Common myeloid progenitor, CD34-positive (primary cell): ENCODE measurements around the gene EXOC2.

Experiments used
- CTCF ChIA-PET: fragments of 350-600 bp; sonication (Branson Sonifier 250); formaldehyde crosslinking; loops from one replicate; lab custom pipeline; 2021; ENCODE audit warnings: antibody characterized with exemption; lab: Charles Lee
- POLR2A ChIA-PET: fragments of 350-600 bp; sonication (Branson Sonifier 250); formaldehyde crosslinking; loops from one replicate; lab custom pipeline; 2021; ENCODE audit warnings: antibody characterized with exemption; lab: Charles Lee
- DNase-seq, 3 donors: peaks; one replicate each; pipeline versions ENCODE4 v3.0.0 to v3.0.0-alpha.2; 2013
- H3K27ac ChIP-seq, 2 experiments: 1 replicate in 1 of 2; 2 replicates in 1 of 2; pipeline ENCODE4 v1.7.0; 2013; ENCODE audit warnings: inconsistent platforms in 2 of 2, low read length in 2 of 2, mild to moderate bottlenecking in 2 of 2, low read depth in 1 of 2, moderate library complexity in 1 of 2; ENCODE audit not compliant: severe bottlenecking in 2 of 2, insufficient read depth in 1 of 2, poor library complexity in 1 of 2
- H3K27me3 ChIP-seq, 5 experiments: replicated peaks in 2 of 5; 1 replicate in 3 of 5; 2 replicates in 2 of 5; pipeline versions ENCODE4 v1.6.1 to v1.7.0; 2013; ENCODE audit warnings: low read length in 4 of 5, mild to moderate bottlenecking in 2 of 5, moderate library complexity in 2 of 5, inconsistent platforms in 1 of 5; ENCODE audit not compliant: insufficient read depth in 5 of 5, control insufficient read depth in 4 of 5
- H3K36me3 ChIP-seq, 4 experiments: 1 replicate in 2 of 4; 2 replicates in 2 of 4; pipeline versions ENCODE4 v1.6.1 to v1.7.0; 2013; ENCODE audit warnings: low read length in 3 of 4, control low read depth in 1 of 4, mild to moderate bottlenecking in 1 of 4; ENCODE audit not compliant: control insufficient read depth in 4 of 4, insufficient read depth in 4 of 4
- H3K4me1 ChIP-seq, 4 experiments: 1 replicate in 3 of 4; 2 replicates in 1 of 4; pipeline versions ENCODE4 v1.6.1 to v1.7.1; 2013; ENCODE audit warnings: low read length in 3 of 4, mild to moderate bottlenecking in 3 of 4, control low read depth in 1 of 4, inconsistent platforms in 1 of 4, moderate library complexity in 1 of 4; ENCODE audit not compliant: control insufficient read depth in 4 of 4, insufficient read depth in 4 of 4; ENCODE audit errors: control extremely low read depth in 1 of 4
- H3K4me3 ChIP-seq, 7 experiments: 1 replicate in 4 of 7; 2 replicates in 3 of 7; pipeline versions ENCODE4 v1.5.1 to v1.7.0; 2013; ENCODE audit warnings: mild to moderate bottlenecking in 7 of 7, low read length in 6 of 7, moderate library complexity in 6 of 7, inconsistent platforms in 2 of 7, low read depth in 2 of 7, control low read depth in 1 of 7; ENCODE audit not compliant: insufficient read depth in 4 of 7, control insufficient read depth in 1 of 7; ENCODE audit errors: extremely low read depth in 1 of 7
- H3K9me3 ChIP-seq, 5 experiments: 1 replicate in 4 of 5; 2 replicates in 1 of 5; pipeline versions ENCODE4 v1.6.1 to v1.7.1; 2013; ENCODE audit warnings: low read length in 4 of 5, mild to moderate bottlenecking in 2 of 5, inconsistent platforms in 1 of 5, low read depth in 1 of 5, moderate library complexity in 1 of 5; ENCODE audit not compliant: control insufficient read depth in 4 of 5, insufficient read depth in 2 of 5; ENCODE audit errors: control extremely low read depth in 1 of 5
- WGBS: methylation state at CpG from one replicate; pipeline ENCODE4 v1.1.5; 2013; ENCODE audit not compliant: insufficient coverage; 5-methylcytosine and 5-hydroxymethylcytosine counted together

The EXOC2 gene

DNA sequence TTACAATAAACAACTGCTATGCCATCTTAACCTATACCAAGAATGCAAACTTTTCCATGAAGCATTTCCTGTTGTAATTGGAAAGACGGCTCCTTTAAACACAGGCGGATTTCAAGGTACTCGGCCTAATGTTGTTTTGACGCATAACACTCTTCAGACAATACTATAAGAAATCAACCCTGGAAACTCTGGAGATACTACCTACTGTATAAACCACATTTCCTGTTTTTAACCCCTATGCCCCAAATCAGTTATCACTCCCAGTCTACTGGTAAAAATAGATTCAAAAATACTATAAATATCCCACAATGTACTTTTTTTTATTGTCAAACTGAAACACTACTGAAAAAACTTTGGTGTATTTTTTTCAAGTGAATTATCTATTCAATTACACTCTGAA lies 183.3 kb downstream of the EXOC2 start:
- H3K27ac ChIP-seq, result no peak overlapping the region
- peaks cover 0 to 17% (median 4%) of the 10 kb centered on the region in 4 experiments for H3K36me3 ChIP-seq
- H3K4me3 ChIP-seq, result no peak overlapping the region
- peaks cover 0 to 16% (median 14%) of the 10 kb centered on the region in 4 experiments for H3K4me1 ChIP-seq
- POLR2A ChIA-PET, result no interaction called here
- 69% methylated on average over 4 of the region's 4 CpGs for WGBS
- no peaks in the 10 kb centered on the region for H3K9me3 ChIP-seq
- CTCF ChIA-PET, result no interaction called here
- DNase-seq, result no peak
- no peaks in the 10 kb centered on the region for H3K27me3 ChIP-seq

DNA sequence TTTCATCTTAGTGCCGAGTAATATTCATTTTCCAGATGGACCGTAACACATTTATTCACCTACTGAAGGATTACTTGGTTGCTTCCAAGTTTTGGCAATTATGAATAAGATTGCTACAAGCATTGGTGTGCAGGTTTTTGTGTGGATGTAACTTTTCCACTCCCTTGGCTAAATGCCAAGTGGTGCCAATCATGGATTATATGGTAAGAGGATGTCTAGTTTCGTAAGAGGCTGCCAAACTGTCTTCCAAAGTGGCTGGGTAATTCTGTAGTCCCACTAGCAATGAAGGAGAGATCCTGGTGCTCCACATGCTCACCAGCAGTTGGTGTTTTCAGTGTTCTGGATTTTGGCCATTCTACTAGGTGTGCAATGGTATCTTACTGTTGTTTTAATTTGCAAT lies 184.3 kb downstream of the EXOC2 start:
- no peak overlapping the region for H3K4me3 ChIP-seq
- WGBS, result 100% methylated on average over 2 of the region's 3 CpGs
- H3K36me3 ChIP-seq, result peaks cover 0 to 18% (median 8%) of the 10 kb centered on the region in 4 experiments
- ChIA-PET POLR2A (no interaction called here), CTCF (no interaction called here)
- no peaks in the 10 kb centered on the region for H3K9me3 ChIP-seq
- H3K4me1 ChIP-seq, result peaks cover 0 to 15% (median 10%) of the 10 kb centered on the region in 4 experiments
- DNase-seq, result no peak
- no peaks in the 10 kb centered on the region for H3K27me3 ChIP-seq
- no peak overlapping the region for H3K27ac ChIP-seq

DNA sequence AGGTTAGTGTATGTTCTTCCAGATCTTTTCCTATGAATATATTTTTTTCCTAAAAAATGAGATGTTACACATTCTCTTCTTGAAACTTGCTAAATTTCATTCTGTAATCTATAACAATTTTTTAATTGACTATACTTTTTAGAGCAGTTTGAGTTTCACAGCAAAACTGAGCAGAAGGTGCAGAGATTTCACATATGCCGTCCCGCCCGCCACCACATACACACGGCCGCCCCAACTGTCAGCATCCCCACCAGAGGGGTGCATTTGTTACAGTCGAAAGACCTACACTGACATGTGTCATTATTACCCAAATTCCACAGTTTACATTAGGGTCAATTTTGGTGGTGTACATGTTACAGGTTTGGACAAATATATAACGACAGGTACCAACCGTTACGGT lies 184.9 kb downstream of the EXOC2 start:
- H3K27ac ChIP-seq, result no peak overlapping the region
- no peaks in the 10 kb centered on the region for H3K27me3 ChIP-seq
- peaks cover 0 to 18% (median 8%) of the 10 kb centered on the region in 4 experiments for H3K36me3 ChIP-seq
- WGBS, result 100% methylated on average over 3 of the region's 9 CpGs
- ChIA-PET POLR2A (no interaction called here), CTCF (no interaction called here)
- peaks cover 0 to 15% (median 10%) of the 10 kb centered on the region in 4 experiments for H3K4me1 ChIP-seq
- no peak for DNase-seq
- no peaks in the 10 kb centered on the region for H3K9me3 ChIP-seq
- no peak overlapping the region for H3K4me3 ChIP-seq

DNA sequence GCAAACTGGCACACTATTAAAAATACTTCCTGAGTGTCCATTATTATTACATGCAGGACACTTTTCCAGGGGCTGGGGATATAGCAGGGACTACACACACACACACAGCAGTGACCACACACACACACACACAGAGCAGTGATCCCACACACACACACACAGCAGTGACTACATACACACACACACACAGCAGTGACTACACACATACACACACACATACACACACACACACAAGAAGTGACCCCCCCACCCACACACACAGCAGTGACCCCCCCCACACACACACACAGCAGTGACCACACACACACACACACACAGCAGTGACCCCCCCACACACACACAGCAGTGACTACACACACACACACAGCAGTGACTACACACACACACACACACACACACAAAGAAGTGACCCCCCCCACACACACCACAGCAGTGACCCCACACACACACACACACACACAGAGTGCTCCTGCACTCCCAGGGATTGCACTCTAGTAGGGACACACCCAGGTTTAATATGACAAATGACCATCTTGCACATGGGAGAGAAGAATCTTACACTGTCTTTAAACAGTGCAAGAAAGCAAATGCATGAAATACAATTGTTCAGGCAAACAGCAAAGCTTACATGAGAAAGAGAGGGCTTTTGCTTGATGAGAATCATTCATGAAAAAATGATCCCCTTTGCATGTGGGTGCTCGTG lies 185.9 kb downstream of the EXOC2 start:
- POLR2A ChIA-PET, result no interaction called here

DNA sequence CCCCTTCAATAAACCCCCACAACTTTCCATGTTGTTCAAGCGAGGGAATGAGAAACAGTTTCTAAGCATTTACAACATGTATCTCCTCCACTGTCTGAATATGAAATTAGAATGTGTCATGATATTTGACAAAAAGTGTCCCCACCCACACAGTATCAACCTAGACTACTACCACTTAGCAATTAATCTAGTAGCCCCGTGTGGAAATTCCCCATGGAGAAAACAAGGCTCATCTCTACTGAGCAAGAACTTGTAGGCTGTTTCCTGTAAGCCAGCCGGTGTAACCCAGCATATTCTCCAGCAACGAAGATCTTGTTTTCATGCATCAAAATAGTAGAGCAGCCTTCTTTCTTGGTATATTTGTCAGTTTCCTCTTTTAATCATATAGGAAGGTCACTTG lies 186.4 kb downstream of the EXOC2 start:
- no peak overlapping the region for H3K4me3 ChIP-seq
- 87% methylated on average over 3 of the region's 4 CpGs for WGBS
- POLR2A ChIA-PET, result no interaction called here
- H3K27me3 ChIP-seq, result no peaks in the 10 kb centered on the region
- DNase-seq, result no peak
- peaks cover 0 to 15% (median 10%) of the 10 kb centered on the region in 4 experiments for H3K4me1 ChIP-seq
- H3K27ac ChIP-seq, result no peak overlapping the region
- CTCF ChIA-PET, result no interaction called here
- H3K36me3 ChIP-seq, result peaks cover 0 to 13% (median 5%) of the 10 kb centered on the region in 4 experiments
- no peaks in the 10 kb centered on the region for H3K9me3 ChIP-seq

More for the DNA sequence above, 185.9 kb downstream of the EXOC2 start:
- Histone ChIP-seq H3K9me3 (no peaks in the 10 kb centered on the region), H3K27ac (no peak overlapping the region), H3K4me3 (no peak overlapping the region), H3K27me3 (no peaks in the 10 kb centered on the region), H3K36me3 (peaks cover 0 to 15% (median 7%) of the 10 kb centered on the region in 4 experiments), H3K4me1 (peaks cover 0 to 15% (median 10%) of the 10 kb centered on the region in 4 experiments)
- WGBS, result 100% methylated on average over 1 of the region's 1 CpG
- DNase-seq, result no peak
- CTCF ChIA-PET, result no interaction called here

DNA sequence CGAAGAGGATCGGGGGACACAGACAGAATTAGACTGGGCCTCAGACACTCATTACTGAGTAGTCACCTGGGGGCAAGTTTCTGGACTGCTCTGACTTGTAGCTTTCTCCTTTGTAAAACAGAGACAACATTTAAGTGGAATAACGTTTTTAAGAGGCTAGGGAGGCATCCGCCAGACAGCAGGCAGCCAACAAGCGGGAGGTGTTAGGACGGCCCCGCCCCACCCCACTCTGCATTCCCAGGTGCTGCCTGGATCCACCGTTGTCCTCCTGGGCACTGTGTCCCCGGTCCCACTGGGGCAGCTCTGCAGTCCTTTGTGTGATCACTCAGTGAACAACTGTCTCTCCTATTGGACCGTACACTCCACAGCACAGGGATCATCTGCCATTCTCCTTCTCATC lies 187.6 kb downstream of the EXOC2 start:
- DNase-seq, result no peak
- no peak overlapping the region for H3K27ac ChIP-seq
- H3K4me3 ChIP-seq, result no peak overlapping the region
- H3K27me3 ChIP-seq, result no peaks in the 10 kb centered on the region
- no peaks in the 10 kb centered on the region for H3K9me3 ChIP-seq
- ChIA-PET CTCF (no interaction called here), POLR2A (no interaction called here)
- peaks cover 0 to 13% (median 5%) of the 10 kb centered on the region in 4 experiments for H3K36me3 ChIP-seq
- H3K4me1 ChIP-seq, result peaks cover 0 to 12% (median 8%) of the 10 kb centered on the region in 4 experiments
- 97% methylated on average over 10 of the region's 10 CpGs for WGBS

DNA sequence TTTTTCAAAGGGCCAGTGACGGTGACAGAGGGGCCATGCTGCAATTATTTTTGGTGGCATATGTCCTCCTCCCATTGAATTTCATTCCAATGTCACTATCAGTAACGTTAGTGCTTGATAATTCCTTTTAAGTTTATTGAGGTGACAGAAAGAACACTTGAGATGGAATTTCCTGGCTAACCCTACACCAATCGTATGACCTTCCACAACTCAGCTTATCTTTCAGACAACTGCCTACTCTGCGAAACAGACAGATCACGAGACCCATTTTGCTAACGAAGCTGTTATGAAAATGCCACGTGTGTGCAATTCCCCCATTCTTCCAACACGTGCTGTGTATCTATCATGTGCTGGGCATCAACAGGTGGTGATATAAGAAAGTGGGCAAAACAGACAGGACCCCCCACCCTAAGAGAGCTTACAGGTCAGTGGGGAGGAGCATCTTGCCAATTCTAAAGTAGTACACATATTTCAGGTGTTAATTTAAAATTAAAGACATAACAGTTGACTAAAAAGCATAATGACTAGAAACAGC lies 188.4 kb downstream of the EXOC2 start:
- ChIA-PET CTCF (no interaction called here), POLR2A (no interaction called here)
- no peaks in the 10 kb centered on the region for H3K9me3 ChIP-seq
- H3K27me3 ChIP-seq, result no peaks in the 10 kb centered on the region
- 97% methylated on average over 5 of the region's 8 CpGs for WGBS
- no peak overlapping the region for H3K4me3 ChIP-seq
- H3K4me1 ChIP-seq, result peaks cover under 1 to 9% (median 2%) of the 10 kb centered on the region in 4 experiments
- no peak overlapping the region for H3K27ac ChIP-seq
- H3K36me3 ChIP-seq, result peaks cover 0 to 13% (median 5%) of the 10 kb centered on the region in 4 experiments
- DNase-seq, result no peak
